ES-I3 (cell line): Measurements from ENCODE around the gene CNTLN.
"Not testable (repeated sequence)": the region's sequence is repeated elsewhere in the genome, so short reads cannot be mapped to it uniquely, and the experiment has no call there.

ENCODE experiments used
- H3K36me3 ChIP-seq: 2 replicates; pipeline ENCODE4 v1.6.1; 2013; ENCODE audit warnings: mild to moderate bottlenecking, low read length, control low read depth, moderate library complexity; ENCODE audit not compliant: insufficient read depth
- H3K4me1 ChIP-seq: 2 replicates; pipeline ENCODE4 v1.6.1; 2013; ENCODE audit warnings: mild to moderate bottlenecking, control low read depth, low read length; ENCODE audit not compliant: insufficient read depth
- H3K9ac ChIP-seq: 2 replicates; pipeline ENCODE4 v1.6.1; 2013; ENCODE audit warnings: low read depth, mild to moderate bottlenecking, low read length, moderate library complexity
- H3K9me3 ChIP-seq: 2 replicates; pipeline ENCODE4 v1.6.1; 2013; ENCODE audit warnings: mild to moderate bottlenecking, low read length, moderate library complexity; ENCODE audit not compliant: control insufficient read depth, insufficient read depth

Gene CNTLN

GRCh38 chr9:17380126-17380861 is 245.5 kb downstream of the CNTLN start:
- H3K9me3 ChIP-seq: no peaks in the 10 kb centered on the region
- H3K9ac ChIP-seq: no peak overlapping the region
- no peaks in the 10 kb centered on the region for H3K36me3 ChIP-seq
- H3K4me1 ChIP-seq: no peaks in the 10 kb centered on the region

GRCh38 chr9:17387565-17387964 is 252.7 kb downstream of the CNTLN start:
- H3K9ac ChIP-seq: no peak overlapping the region

DNA sequence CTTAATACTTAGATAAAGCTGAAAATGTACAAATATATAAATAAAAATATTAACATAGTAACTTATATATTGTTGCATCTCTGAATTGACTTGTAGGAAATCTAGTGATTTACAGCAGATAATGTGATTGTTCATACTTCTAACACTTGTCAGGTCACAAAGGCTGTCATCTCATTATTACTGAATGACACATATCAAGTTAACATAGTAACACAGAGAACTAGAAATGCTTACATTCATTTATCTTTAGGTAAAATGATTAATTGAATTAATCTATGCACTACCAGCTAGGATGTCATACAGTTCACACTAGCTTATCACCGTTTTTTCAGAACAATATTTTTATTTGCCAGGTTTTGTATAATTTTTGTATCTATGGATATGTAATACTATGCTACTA is 254.2 kb downstream of the CNTLN start:
- Histone ChIP-seq H3K4me1 (no peaks in the 10 kb centered on the region), H3K9ac (no peak overlapping the region), H3K36me3 (no peaks in the 10 kb centered on the region), H3K9me3 (no peaks in the 10 kb centered on the region)

More at GRCh38 chr9:17387565-17387964, 252.7 kb downstream of the CNTLN start:
- Histone ChIP-seq H3K36me3 (no peaks in the 10 kb centered on the region), H3K4me1 (no peaks in the 10 kb centered on the region), H3K9me3 (no peaks in the 10 kb centered on the region)

DNA sequence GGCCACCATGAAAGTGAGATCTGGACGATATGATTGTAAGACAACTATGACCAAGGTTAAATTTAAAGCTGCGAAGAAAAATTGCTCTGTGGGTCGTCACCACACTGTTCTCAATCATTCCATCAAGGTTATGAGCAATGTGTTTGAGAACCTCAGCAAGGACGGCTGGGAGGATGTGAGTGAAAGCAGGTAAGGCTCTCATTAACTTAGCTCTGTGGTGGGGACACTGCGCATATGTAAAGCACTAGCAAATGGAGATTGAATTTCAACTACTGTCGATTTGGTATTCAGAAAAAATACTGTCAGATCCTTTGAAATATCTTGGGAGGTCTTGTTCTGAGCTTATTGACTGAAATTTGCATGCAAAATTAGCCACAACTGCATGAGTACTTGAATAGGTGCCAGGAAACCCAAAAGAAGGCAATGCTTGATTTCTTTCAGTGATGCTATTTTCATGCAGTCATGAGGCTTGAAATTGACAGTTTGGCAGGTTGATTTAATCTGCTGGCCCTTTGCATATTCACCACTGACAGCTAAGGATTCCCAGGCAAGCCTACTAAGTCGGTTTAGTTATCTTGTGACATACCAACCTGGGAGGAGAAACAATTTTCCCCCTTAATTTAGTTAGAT is 260.2 kb downstream of the CNTLN start:
- Histone ChIP-seq H3K9me3 (no peaks in the 10 kb centered on the region), H3K36me3 (no peaks in the 10 kb centered on the region), H3K4me1 (peaks cover 30% of the 10 kb centered on the region), H3K9ac (no peak overlapping the region)

- peak overlapping the region; percentile 2; the same call in 1 of the 2 replicates for H3K9ac ChIP-seq
- not testable (repeated sequence) for H3K36me3 ChIP-seq, H3K9me3 ChIP-seq
- peaks cover 30% of the 10 kb centered on the region for H3K4me1 ChIP-seq
Observed at GRCh38 chr9:17397166-17397728, 262.4 kb downstream of the CNTLN start.

- Histone ChIP-seq H3K9me3 (no peaks in the 10 kb centered on the region), H3K9ac (no peak overlapping the region), H3K36me3 (no peaks in the 10 kb centered on the region), H3K4me1 (peaks cover 30% of the 10 kb centered on the region)
Observed at GRCh38 chr9:17398350-17398749, 263.5 kb downstream of the CNTLN start.

DNA sequence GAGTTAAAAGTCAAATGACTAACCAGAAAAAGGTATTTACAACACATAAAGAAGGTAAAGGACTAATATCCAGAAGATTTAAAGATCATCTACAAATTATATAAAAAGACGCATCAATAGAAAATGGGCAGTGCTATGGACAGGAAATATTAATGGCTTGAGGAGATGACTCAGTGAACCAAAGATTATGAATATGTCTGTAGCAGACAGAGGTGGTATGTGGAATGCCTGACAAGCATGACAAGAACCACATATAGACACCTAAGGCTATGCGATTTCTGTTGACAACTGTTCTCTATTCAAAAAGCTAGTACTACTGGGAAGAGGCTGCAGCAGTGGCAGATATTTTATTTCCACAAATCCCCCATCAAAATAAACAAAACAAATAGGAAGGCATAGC is 267.0 kb downstream of the CNTLN start:
- H3K9ac ChIP-seq: no peak overlapping the region
- no peaks in the 10 kb centered on the region for H3K9me3 ChIP-seq
- peaks cover 17% of the 10 kb centered on the region for H3K4me1 ChIP-seq
- H3K36me3 ChIP-seq: no peaks in the 10 kb centered on the region

DNA sequence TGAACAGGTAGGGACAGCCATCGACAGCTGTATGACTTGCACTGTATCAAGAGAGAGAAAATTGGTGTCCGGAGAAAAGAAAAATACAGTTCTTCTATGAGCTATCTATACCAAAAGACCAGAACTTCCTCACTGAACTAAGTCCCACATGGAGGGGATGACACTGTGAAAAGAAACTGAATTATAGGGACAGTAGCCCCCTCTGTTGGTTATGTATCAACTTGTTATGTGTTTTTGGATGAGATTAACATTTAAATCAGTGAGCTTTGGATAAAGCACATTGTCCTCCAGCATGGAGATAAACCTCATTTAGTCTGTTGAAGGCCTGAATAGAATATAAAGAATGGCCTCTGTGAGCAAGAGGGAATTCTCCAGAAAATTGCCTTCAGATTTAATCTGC is 267.5 kb downstream of the CNTLN start:
- Histone ChIP-seq H3K9me3 (no peaks in the 10 kb centered on the region), H3K36me3 (no peaks in the 10 kb centered on the region), H3K9ac (no peak overlapping the region), H3K4me1 (peaks cover 17% of the 10 kb centered on the region)

GRCh38 chr9:17403539-17403938 is 268.7 kb downstream of the CNTLN start:
- no peaks in the 10 kb centered on the region for H3K9me3 ChIP-seq
- H3K9ac ChIP-seq: no peak overlapping the region
- no peaks in the 10 kb centered on the region for H3K36me3 ChIP-seq
- H3K4me1 ChIP-seq: peaks cover 6% of the 10 kb centered on the region

GRCh38 chr9:17414986-17415385 is 280.1 kb downstream of the CNTLN start:
- Histone ChIP-seq H3K9ac (no peak overlapping the region), H3K4me1 (no peaks in the 10 kb centered on the region)

DNA sequence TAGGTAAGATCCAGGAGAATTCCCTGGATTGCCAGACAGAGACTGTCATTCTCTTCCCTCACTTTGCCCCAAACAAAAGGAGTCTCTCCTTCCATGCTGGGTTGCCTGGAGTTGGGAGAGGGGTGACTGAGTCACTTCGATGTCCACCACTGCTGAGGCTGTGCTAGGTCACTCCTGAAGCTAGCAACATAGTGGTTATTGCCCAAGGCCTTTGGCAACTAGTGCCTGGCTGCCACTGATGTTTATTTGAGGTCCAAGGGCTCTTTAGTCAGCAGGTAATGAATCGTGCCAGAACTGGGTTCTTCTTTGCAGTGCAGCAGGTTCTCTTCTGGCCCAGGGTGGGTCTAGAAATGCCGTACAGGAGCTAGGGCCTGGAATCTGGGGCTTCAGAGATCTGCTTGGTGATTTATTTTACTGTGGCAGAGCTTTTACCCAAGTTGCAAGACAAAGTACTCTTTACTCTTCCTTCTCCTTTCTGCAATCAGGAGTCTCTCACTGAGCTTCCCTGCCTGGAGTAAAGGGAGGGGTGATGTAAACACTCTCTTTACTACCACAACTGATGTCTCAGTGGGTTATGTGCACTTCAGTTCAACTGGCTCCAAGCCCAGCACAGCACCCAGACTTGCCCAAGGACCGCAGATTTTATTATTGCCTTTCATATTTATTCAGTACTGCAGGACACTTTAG is 288.3 kb downstream of the CNTLN start:
- Histone ChIP-seq H3K9me3 (no peaks in the 10 kb centered on the region), H3K36me3 (no peaks in the 10 kb centered on the region), H3K9ac (no peak overlapping the region), H3K4me1 (no peaks in the 10 kb centered on the region)

More at GRCh38 chr9:17414986-17415385, 280.1 kb downstream of the CNTLN start:
- Histone ChIP-seq H3K9me3 (peaks cover 2% of the 10 kb centered on the region; the same call in 1 of the 2 replicates), H3K36me3 (no peaks in the 10 kb centered on the region; the same call in 1 of the 2 replicates)

GRCh38 chr9:17423681-17424011 is 288.8 kb downstream of the CNTLN start:
- H3K4me1 ChIP-seq: no peaks in the 10 kb centered on the region

DNA sequence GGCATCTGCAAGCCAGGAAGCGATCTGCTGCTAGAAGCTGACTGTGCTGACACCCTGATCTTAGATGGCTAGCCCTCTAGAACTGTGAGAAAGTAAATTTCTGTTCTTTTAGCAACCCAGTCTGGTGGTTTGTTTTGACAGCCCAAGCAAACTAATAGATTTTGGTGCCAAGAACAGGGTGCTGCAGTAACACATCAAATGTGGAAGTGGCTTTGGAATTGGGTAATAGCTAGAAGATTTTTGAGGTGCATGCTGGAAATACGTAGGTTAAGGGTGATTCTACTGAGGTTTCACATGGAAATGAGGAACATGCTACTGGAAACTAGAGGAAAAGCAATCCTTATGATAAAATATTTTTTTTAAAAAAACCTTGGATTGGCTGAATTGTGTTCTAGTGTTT is 290.5 kb downstream of the CNTLN start:
- H3K9me3 ChIP-seq: no peaks in the 10 kb centered on the region
- no peaks in the 10 kb centered on the region for H3K4me1 ChIP-seq

More at GRCh38 chr9:17423681-17424011, 288.8 kb downstream of the CNTLN start:
- H3K9ac ChIP-seq: no peak overlapping the region
- no peaks in the 10 kb centered on the region for H3K9me3 ChIP-seq
- H3K36me3 ChIP-seq: no peaks in the 10 kb centered on the region

GRCh38 chr9:17433526-17433925 is 298.7 kb downstream of the CNTLN start:
- Histone ChIP-seq H3K36me3 (no peaks in the 10 kb centered on the region), H3K4me1 (no peaks in the 10 kb centered on the region), H3K9me3 (no peaks in the 10 kb centered on the region), H3K9ac (no peak overlapping the region)

More for the DNA sequence above, 290.5 kb downstream of the CNTLN start:
- Histone ChIP-seq H3K9ac (no peak overlapping the region), H3K36me3 (no peaks in the 10 kb centered on the region)
